Astrocyte (in vitro differentiated cells and primary cell): ENCODE measurements around the gene PSMA7. TPM values are rescaled to one million over a fixed set of nuclear protein-coding genes. Genes with fewer than 3 reads are reported as not detected.

Source experiments
- DNase-seq: peaks from one replicate; pipeline ENCODE4 v3.0.0-alpha.2; 2010; ENCODE audit warnings: low read depth
- FAIRE-seq: peaks from 2 replicates; lab custom pipeline; 2011; peaks lifted over from hg19 to GRCh38; lab: Jason Lieb, UNC
- H2AFZ ChIP-seq: 2 replicates; pipeline ENCODE4 v1.6.0; 2012; ENCODE audit warnings: low read depth, low read length, inconsistent platforms
- H3K27ac ChIP-seq: 2 replicates; pipeline ENCODE4 v1.5.1; 2011; ENCODE audit warnings: low read depth, low read length, inconsistent platforms
- H3K27me3 ChIP-seq: 2 replicates; pipeline ENCODE4 v1.6.0; 2011; ENCODE audit warnings: low read length, inconsistent platforms; ENCODE audit not compliant: insufficient read depth
- H3K36me3 ChIP-seq: 2 replicates; pipeline ENCODE4 v1.5.1; 2011; ENCODE audit warnings: low read length, inconsistent platforms; ENCODE audit not compliant: insufficient read depth
- H3K4me1 ChIP-seq: 2 replicates; pipeline ENCODE4 v1.5.1; 2011; ENCODE audit warnings: low read length, inconsistent platforms; ENCODE audit not compliant: insufficient read depth
- H3K4me2 ChIP-seq: 2 replicates; pipeline ENCODE4 v1.6.0; 2012; ENCODE audit warnings: low read length, inconsistent platforms
- H3K4me3 ChIP-seq: 2 replicates; pipeline ENCODE4 v1.5.1; 2011; ENCODE audit warnings: low read depth, mild to moderate bottlenecking, low read length, inconsistent platforms; ENCODE audit not compliant: insufficient read depth
- H3K79me2 ChIP-seq: 2 replicates; pipeline ENCODE4 v1.6.0; 2012; ENCODE audit warnings: mild to moderate bottlenecking, low read length, inconsistent platforms; ENCODE audit not compliant: insufficient read depth
- H3K9ac ChIP-seq: 2 replicates; pipeline ENCODE4 v1.6.0; 2012; ENCODE audit warnings: mild to moderate bottlenecking, low read length, inconsistent platforms
- H3K9me3 ChIP-seq: 2 replicates; pipeline ENCODE4 v1.5.1; 2012; ENCODE audit warnings: low read depth, mild to moderate bottlenecking, low read length, inconsistent platforms; ENCODE audit not compliant: insufficient read depth
- H4K20me1 ChIP-seq: 2 replicates; pipeline ENCODE4 v1.6.0; 2012; ENCODE audit warnings: low read length, inconsistent platforms; ENCODE audit not compliant: insufficient read depth
- H3K27ac Mint-ChIP-seq: one replicate; pipeline ENCODE4 v1.8.0; 2021; ENCODE audit warnings: mild to moderate bottlenecking, mixed read lengths; ENCODE audit not compliant: unreplicated experiment
- H3K27me3 Mint-ChIP-seq: one replicate; pipeline ENCODE4 v1.8.0; 2021; ENCODE audit warnings: low read depth, mixed read lengths; ENCODE audit not compliant: unreplicated experiment
- H3K36me3 Mint-ChIP-seq: one replicate; pipeline ENCODE4 v1.8.0; 2021; ENCODE audit warnings: low read depth, mixed read lengths; ENCODE audit not compliant: unreplicated experiment
- H3K4me1 Mint-ChIP-seq: one replicate; pipeline ENCODE4 v1.8.0; 2021; ENCODE audit warnings: low read depth, mixed read lengths; ENCODE audit not compliant: unreplicated experiment
- H3K4me3 Mint-ChIP-seq: one replicate; pipeline ENCODE4 v1.8.0; 2021; ENCODE audit warnings: mild to moderate bottlenecking, moderate library complexity, mixed read lengths; ENCODE audit not compliant: unreplicated experiment
- H3K9me3 Mint-ChIP-seq: one replicate; pipeline ENCODE4 v1.8.0; 2021; ENCODE audit warnings: mild to moderate bottlenecking, mixed read lengths; ENCODE audit not compliant: unreplicated experiment
- EZH2 ChIP-seq: IDR thresholded peaks from 2 replicates; pipeline ENCODE4 v1.6.1; 2012; ENCODE audit warnings: mild to moderate bottlenecking, low read length, inconsistent platforms; ENCODE audit not compliant: insufficient read depth
- total RNA-seq: library from RNA; stranded (reverse); gene quantifications from 2 replicates; pipeline ENCODE4 v1.2.1, GENCODE V29; 2021
- TF ChIP-seq, protein P1 (sequence below): IDR thresholded peaks from 2 replicates; pipeline ENCODE4 v1.5.1; 2011; ENCODE audit warnings: low read depth, mild to moderate bottlenecking, inconsistent platforms, low read length, moderate library complexity; ENCODE audit not compliant: insufficient read depth

PSMA7 gene
- total RNA-seq, 1 donor from 2014 or later: 324 TPM

DNA sequence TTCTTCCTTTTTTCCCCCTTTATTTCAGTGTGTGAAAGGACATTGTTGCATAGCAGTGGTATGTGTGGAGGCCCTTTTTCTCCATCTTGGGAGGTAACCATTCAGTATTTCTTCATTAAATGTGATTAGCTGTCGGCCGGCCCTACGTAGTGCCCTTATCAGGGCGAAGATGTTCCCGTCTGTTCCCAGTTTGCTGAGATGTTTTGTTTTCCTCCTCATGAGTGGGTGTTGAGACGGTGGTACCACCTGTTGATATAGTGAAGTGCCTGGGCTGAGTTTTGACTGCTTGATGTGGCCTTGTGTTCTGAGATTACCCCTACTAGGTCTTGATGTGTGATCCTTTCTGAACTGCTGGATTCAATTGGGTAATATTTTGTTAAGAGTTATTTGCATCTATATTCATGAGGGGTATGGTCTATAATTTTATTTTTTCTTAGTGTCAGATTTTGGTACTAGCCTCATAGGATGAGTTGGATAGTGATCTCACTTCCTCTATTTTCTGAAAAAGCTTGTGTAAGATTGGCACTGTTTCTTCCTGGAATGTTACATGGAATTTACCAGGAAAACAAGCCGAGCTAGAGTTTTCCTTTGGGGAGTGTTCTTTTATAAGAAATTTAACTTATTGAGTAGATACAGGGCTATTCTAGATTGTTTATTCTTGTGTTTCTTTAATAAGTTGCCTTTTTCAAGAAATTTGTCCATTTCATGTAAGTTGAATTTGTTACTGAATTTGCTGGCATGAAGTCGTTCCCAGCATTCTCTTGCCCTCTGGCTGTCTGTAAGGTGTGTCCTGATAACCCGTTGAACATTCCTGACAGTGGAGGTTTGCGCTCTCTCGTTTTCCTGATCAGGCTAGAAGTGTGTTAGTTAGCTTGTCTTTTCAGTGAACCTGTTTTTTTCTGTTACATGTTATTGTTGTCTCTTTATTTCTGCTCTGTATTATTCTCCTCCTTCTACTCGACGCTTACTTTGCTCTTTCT, 44.0 kb upstream of the PSMA7 start:
- H3K4me1 ChIP-seq: peaks cover 12% of the 10 kb centered on the region
- FAIRE-seq (no peak), DNase-seq (peak; percentile 27)
- peaks cover 84% of the 10 kb centered on the region for H3K79me2 ChIP-seq
- no peak overlapping the region for H3K9ac ChIP-seq
- Mint-ChIP-seq H3K27ac (peak overlapping the region; percentile 53), H3K9me3 (no peaks in the 10 kb centered on the region), H3K27me3 (no peaks in the 10 kb centered on the region), H3K4me3 (peak overlapping the region; percentile 67), H3K4me1 (peaks cover 16% of the 10 kb centered on the region), H3K36me3 (peaks cover 5% of the 10 kb centered on the region)
- no peak overlapping the region for H3K27ac ChIP-seq
- H3K36me3 ChIP-seq: peaks cover 5% of the 10 kb centered on the region
- H2AFZ ChIP-seq: no peak overlapping the region
- H3K4me3 ChIP-seq: no peak overlapping the region
- H3K4me2 ChIP-seq: peak overlapping the region; percentile 20
- H4K20me1 ChIP-seq: peaks cover 46% of the 10 kb centered on the region
- H3K9me3 ChIP-seq: no peaks in the 10 kb centered on the region
- TF ChIP-seq, protein P1, sequence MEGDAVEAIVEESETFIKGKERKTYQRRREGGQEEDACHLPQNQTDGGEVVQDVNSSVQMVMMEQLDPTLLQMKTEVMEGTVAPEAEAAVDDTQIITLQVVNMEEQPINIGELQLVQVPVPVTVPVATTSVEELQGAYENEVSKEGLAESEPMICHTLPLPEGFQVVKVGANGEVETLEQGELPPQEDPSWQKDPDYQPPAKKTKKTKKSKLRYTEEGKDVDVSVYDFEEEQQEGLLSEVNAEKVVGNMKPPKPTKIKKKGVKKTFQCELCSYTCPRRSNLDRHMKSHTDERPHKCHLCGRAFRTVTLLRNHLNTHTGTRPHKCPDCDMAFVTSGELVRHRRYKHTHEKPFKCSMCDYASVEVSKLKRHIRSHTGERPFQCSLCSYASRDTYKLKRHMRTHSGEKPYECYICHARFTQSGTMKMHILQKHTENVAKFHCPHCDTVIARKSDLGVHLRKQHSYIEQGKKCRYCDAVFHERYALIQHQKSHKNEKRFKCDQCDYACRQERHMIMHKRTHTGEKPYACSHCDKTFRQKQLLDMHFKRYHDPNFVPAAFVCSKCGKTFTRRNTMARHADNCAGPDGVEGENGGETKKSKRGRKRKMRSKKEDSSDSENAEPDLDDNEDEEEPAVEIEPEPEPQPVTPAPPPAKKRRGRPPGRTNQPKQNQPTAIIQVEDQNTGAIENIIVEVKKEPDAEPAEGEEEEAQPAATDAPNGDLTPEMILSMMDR: no peak
- TF ChIP-seq EZH2: no peak
- no peaks in the 10 kb centered on the region for H3K27me3 ChIP-seq

GRCh38 chr20:62186096-62186426, 42.9 kb upstream of the PSMA7 start:
- Histone ChIP-seq H2AFZ (no peak overlapping the region), H3K9ac (no peak overlapping the region), H3K4me2 (no peak overlapping the region), H3K4me1 (peaks cover 19% of the 10 kb centered on the region), H4K20me1 (peaks cover 35% of the 10 kb centered on the region), H3K4me3 (no peak overlapping the region), H3K27me3 (no peaks in the 10 kb centered on the region), H3K9me3 (no peaks in the 10 kb centered on the region), H3K36me3 (peaks cover 5% of the 10 kb centered on the region), H3K79me2 (peaks cover 74% of the 10 kb centered on the region), H3K27ac (no peak overlapping the region)
- no peak for DNase-seq
- FAIRE-seq: no peak
- no peak for TF ChIP-seq EZH2
- TF ChIP-seq, protein P1: no peak
- Mint-ChIP-seq H3K4me3 (no peak overlapping the region), H3K9me3 (no peaks in the 10 kb centered on the region), H3K27ac (no peak overlapping the region), H3K4me1 (peaks cover 16% of the 10 kb centered on the region), H3K27me3 (no peaks in the 10 kb centered on the region), H3K36me3 (peaks cover 1% of the 10 kb centered on the region)
